ENCODE results near the gene FOXK1. TPM values are rescaled to one million over a fixed set of nuclear protein-coding genes. Genes with fewer than 3 reads are reported as not detected.

FOXK1 gene
- total and polyA plus RNA-seq, 2 of the 13 experiments (the other 11 are each of a cell fraction or from before 2014, with no cell fraction given) = 4.6 to 8.8 TPM

DNA sequence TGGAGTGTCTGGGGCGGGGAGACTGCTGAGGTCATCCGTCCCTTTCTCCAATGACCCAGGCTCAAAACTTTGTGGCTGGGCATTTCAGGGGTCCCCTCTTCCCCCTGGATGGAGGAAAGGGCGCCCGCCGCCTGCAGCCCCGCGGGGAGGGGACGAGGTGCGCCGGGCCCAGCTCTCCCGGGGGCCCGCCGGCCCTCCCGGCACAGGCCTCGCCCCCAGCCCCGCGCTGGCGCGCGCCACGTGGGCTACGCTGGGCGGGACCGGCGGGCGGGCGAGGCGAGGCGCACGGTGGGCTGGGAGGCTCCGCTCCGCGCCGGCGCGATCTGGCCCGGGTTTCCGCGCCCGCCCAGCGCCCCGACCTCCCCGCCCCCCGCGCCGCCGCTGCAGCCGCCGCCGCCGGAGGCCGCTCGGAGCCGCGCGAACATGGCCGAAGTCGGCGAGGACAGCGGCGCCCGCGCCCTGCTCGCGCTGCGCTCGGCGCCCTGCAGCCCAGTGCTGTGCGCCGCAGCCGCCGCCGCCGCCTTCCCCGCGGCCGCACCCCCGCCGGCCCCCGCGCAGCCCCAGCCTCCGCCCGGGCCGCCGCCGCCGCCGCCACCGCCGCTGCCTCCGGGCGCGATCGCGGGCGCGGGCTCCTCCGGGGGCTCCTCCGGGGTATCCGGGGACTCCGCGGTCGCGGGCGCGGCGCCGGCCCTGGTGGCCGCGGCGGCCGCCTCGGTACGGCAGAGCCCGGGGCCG is at the start of gene FOXK1 (continued):
- TF ChIP-seq NR2F2 (IDR thresholded peaks at IDR 0.05; ENCODE audit: borderline replicate concordance, low read depth) (no peak), HMG20A (CRISPR knock-in tag; IDR thresholded peaks at IDR 0.05; ENCODE audit: borderline replicate concordance) (no peak), ZFP36 (IDR thresholded peaks at IDR 0.05; ENCODE audit: borderline replicate concordance, low read depth, low read length, partially characterized antibody) (no peak), ZNF589 (CRISPR knock-in tag; conservative IDR thresholded peaks at IDR 0.05) (no peak), ZFP36L2 (CRISPR knock-in tag; IDR thresholded peaks at IDR 0.05) (no peak), NCOA1 (CRISPR knock-in tag; IDR thresholded peaks at IDR 0.05) (no peak), ZNF382 (CRISPR knock-in tag; IDR thresholded peaks at IDR 0.05; ENCODE audit: borderline replicate concordance) (no peak), ZNF720 (CRISPR knock-in tag; IDR thresholded peaks at IDR 0.05) (no peak), ZNF251 (CRISPR knock-in tag; IDR thresholded peaks at IDR 0.05) (no peak), SAFB2 (CRISPR knock-in tag; IDR thresholded peaks at IDR 0.05; ENCODE audit: borderline replicate concordance, low read depth) (no peak), IKZF4 (CRISPR knock-in tag; IDR thresholded peaks at IDR 0.05; ENCODE audit: borderline replicate concordance, low read depth, not compliant biosample characterization) (peak; percentile 27), SIN3A (IDR thresholded peaks at IDR 0.05; ENCODE audit: borderline replicate concordance, low read depth, low read length) (peak; percentile 18; the same call in 1 of the 2 replicates), HNRNPK (IDR thresholded peaks at IDR 0.05; ENCODE audit: low read depth, low read length, poor library complexity, severe bottlenecking) (no peak), HOXA3 (CRISPR knock-in tag; IDR thresholded peaks at IDR 0.05) (peak; percentile 53; the same call in 1 of the 2 replicates), NR2C2 (CRISPR knock-in tag; IDR thresholded peaks at IDR 0.05; ENCODE audit: borderline replicate concordance) (peak; percentile 75)
- TF ChIP-seq, protein P1, sequence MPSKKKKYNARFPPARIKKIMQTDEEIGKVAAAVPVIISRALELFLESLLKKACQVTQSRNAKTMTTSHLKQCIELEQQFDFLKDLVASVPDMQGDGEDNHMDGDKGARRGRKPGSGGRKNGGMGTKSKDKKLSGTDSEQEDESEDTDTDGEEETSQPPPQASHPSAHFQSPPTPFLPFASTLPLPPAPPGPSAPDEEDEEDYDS (CRISPR knock-in tag; IDR thresholded peaks at IDR 0.05) = no peak
- TF ChIP-seq, protein P2, sequence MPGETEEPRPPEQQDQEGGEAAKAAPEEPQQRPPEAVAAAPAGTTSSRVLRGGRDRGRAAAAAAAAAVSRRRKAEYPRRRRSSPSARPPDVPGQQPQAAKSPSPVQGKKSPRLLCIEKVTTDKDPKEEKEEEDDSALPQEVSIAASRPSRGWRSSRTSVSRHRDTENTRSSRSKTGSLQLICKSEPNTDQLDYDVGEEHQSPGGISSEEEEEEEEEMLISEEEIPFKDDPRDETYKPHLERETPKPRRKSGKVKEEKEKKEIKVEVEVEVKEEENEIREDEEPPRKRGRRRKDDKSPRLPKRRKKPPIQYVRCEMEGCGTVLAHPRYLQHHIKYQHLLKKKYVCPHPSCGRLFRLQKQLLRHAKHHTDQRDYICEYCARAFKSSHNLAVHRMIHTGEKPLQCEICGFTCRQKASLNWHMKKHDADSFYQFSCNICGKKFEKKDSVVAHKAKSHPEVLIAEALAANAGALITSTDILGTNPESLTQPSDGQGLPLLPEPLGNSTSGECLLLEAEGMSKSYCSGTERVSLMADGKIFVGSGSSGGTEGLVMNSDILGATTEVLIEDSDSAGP (CRISPR knock-in tag; IDR thresholded peaks at IDR 0.05; ENCODE audit: borderline replicate concordance) = no peak
- TF ChIP-seq, protein P3, sequence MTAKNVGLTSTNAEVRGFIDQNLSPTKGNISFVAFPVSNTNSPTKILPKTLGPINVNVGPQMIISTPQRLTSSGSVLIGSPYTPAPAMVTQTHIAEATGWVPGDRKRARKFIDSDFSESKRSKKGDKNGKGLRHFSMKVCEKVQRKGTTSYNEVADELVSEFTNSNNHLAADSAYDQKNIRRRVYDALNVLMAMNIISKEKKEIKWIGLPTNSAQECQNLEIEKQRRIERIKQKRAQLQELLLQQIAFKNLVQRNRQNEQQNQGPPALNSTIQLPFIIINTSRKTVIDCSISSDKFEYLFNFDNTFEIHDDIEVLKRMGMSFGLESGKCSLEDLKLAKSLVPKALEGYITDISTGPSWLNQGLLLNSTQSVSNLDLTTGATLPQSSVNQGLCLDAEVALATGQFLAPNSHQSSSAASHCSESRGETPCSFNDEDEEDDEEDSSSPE (CRISPR knock-in tag; IDR thresholded peaks at IDR 0.05) = peak; percentile 72
- TF ChIP-seq, protein P4, sequence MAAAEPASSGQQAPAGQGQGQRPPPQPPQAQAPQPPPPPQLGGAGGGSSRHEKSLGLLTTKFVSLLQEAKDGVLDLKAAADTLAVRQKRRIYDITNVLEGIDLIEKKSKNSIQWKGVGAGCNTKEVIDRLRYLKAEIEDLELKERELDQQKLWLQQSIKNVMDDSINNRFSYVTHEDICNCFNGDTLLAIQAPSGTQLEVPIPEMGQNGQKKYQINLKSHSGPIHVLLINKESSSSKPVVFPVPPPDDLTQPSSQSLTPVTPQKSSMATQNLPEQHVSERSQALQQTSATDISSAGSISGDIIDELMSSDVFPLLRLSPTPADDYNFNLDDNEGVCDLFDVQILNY (CRISPR knock-in tag; conservative IDR thresholded peaks at IDR 0.05) = peak; percentile 45; the same call in 1 of the 2 replicates
- TF ChIP-seq, protein P5, sequence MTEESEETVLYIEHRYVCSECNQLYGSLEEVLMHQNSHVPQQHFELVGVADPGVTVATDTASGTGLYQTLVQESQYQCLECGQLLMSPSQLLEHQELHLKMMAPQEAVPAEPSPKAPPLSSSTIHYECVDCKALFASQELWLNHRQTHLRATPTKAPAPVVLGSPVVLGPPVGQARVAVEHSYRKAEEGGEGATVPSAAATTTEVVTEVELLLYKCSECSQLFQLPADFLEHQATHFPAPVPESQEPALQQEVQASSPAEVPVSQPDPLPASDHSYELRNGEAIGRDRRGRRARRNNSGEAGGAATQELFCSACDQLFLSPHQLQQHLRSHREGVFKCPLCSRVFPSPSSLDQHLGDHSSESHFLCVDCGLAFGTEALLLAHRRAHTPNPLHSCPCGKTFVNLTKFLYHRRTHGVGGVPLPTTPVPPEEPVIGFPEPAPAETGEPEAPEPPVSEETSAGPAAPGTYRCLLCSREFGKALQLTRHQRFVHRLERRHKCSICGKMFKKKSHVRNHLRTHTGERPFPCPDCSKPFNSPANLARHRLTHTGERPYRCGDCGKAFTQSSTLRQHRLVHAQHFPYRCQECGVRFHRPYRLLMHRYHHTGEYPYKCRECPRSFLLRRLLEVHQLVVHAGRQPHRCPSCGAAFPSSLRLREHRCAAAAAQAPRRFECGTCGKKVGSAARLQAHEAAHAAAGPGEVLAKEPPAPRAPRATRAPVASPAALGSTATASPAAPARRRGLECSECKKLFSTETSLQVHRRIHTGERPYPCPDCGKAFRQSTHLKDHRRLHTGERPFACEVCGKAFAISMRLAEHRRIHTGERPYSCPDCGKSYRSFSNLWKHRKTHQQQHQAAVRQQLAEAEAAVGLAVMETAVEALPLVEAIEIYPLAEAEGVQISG (CRISPR knock-in tag; IDR thresholded peaks at IDR 0.05) = peak; percentile 30

Data from HepG2 (cell line).